HG03521 (cell line): ENCODE data around the gene GIPC1.

Experiments used
- ATAC-seq: cut with Tn5 transposase; IDR thresholded peaks from one replicate; pipeline ENCODE4 v1.9.1; 2021; ENCODE audit warnings: mild to moderate bottlenecking, moderate library complexity; ENCODE audit not compliant: unreplicated experiment

Gene GIPC1

GRCh38 chr19:14495672-14496028, 277 bp downstream of the GIPC1 start:
- ATAC-seq: no peak

- no peak for ATAC-seq
Measured at GRCh38 chr19:14494910-14495671, 836 bp downstream of the GIPC1 start.

- ATAC-seq: no peak
Measured at GRCh38 chr19:14494411-14494810, 1.5 kb downstream of the GIPC1 start.

DNA sequence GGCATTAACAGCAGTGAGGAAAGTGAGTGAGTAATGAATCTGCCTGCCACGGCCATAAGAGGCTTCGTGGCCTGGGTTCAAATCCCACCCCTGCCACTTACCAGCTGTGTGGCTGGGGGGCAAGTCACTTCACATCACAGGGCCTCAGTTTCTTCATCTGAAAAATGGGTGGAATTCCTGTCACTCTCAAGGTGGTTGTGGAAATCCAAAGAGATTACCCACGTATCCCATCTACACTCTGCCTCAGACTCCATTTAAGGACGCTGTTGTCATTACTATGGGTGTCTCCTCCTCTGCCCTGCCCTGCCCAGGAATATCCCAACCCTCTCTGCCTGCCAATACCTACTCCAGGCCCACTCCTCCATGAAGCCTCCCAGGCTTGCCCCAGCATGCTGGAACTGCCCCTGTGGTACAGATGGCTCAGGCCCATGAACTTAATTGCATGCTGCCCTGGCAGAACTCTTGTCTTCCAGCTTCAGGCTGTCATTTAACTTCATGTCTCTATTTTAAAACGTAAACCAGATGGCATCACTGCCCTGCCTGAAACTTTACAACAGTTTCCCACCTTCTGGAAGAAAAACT, 3.1 kb downstream of the GIPC1 start:
- ATAC-seq: no peak

GRCh38 chr19:14487370-14488125, 8.4 kb downstream of the GIPC1 start:
- no peak for ATAC-seq

GRCh38 chr19:14482172-14482941, 13.6 kb downstream of the GIPC1 start:
- ATAC-seq: no peak

GRCh38 chr19:14480700-14481079, 15.2 kb downstream of the GIPC1 start:
- ATAC-seq: no peak

DNA sequence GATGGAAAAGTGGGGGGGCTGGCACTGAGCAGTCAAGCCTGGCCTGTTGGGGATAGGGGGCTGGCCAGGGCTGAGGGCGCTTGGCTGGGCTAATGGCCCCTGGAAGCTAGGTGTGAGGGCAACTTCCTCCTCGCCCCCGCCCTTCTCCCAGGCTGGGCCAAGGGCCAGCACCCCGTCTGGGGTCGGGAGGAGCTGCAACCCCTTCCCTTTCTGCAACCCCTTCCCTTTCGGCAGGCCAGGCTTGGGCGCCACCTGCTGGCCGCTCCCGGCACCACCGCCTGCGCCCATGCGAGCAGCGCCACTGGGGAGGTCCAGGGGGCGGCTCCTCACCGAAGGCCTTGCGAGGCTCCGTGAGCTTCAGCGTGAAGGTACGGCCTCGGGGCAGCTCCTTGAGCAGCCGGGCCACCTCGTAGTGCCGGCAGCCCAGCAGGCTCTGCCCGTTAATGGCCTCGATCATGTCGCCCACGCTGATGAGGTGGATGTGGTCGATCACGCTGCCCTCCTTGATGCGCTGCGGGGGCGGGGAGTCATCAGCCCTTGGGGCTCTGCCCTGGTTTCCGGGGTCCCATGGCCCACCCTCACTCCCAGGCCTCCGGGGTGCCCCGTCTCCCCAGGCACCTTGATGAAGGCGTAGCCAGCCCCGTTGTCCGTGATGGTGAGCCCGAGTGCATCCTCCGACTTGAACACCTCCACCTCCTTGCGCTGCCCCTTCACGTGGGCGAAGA, 15.8 kb downstream of the GIPC1 start:
- no peak for ATAC-seq

- ATAC-seq: no peak
Measured at GRCh38 chr19:14479309-14479974, 16.5 kb downstream of the GIPC1 start.

GRCh38 chr19:14478113-14478545, 17.8 kb downstream of the GIPC1 start:
- no peak for ATAC-seq

DNA sequence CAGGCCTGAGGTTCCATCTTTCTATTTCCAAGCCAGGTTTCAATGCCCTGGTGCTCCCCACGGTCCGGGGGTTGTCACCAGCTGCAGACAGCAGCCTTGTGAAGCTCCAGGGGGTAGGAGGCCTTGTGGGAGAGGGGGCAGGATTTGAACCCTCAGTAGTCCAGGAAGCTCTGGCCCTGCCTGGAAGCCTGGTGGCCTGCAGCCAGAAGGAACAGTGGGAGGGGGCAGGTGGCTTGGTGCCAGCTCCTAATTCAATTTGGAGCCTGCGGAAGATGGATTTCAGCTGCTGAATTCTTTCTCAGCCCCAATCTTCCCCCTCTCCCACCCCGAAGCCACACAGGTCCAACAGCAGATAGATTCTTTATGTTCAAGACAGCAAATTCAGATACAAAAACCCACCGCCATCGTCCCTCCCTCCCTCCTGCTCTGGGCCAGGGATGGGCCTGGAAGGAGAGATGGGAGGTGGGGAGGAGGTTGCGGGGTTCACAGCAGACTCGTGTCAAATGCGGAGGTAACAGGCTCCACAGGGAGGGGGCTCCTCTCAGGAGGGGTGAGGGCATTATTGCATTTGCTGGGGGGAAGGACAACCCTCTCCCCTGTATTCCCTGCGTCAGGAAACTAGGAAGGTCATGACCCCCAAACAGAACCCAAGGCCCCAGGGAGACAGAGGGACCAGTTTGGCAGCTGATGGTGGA, 18.4 kb downstream of the GIPC1 start:
- no peak for ATAC-seq

GRCh38 chr19:14476673-14477401, 19.1 kb downstream of the GIPC1 start:
- ATAC-seq: no peak

DNA sequence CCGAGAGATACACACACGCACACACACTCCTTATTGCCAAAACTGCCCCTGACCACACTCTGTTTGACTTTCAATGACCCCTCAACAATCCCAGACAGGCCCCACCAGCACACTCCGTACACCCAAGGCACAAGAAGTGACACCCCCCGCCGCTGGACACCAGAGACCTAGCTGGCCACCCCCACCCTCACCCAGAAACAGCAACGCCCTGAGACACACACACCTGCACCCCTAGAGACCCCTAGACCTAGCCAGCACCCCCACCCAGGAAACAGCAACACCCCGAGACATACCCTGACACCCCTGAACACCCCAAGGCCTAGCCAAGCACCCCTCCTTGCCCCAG, 19.6 kb downstream of the GIPC1 start:
- ATAC-seq: no peak

DNA sequence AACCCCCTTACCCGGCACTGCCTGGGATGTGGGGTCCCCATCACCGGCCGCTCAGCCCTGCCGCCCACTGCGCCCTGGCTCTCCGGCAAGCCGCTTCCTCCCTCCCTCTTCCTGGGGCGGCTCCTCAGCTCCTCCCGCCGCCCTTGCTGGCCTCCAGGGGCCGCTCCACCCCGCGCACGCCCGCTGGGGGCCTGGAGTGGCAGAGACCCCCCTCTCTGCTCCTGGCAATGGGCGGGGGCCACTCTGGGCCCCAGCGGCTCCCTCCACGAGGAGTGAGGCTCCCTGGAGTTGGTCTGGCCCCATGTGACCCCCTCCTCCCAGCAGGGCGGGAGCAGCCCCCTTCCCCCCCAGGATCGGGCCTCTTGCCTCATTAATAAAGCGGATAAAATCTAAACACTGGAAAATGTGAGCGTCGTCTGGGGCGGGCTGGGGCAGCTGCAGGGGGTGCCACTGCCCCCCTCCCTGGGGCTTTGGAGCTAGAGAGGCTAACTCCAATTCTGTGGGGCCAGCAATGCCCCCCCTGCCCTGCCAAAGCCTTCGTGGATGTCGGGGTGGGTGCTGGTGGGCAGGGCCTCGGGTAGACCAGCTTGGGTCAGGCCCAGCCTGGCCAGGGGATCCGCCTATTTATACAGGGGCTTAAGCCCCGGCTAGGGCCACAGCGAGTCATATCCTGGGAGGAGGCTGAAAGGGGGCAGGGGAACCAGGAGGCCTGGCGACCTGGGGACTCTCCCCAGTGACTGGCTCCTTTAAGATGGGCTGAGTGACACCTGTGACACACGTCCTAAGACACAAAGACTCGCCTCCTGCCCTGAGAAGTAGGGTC, 20.5 kb downstream of the GIPC1 start, which contains the start of gene PTGER1:
Gene PTGER1 (minus strand): TSS at position 104 of the 823 bp plus-strand sequence. CDS start 1,034 bp downstream, outside the sequence.
- ATAC-seq: no peak

DNA sequence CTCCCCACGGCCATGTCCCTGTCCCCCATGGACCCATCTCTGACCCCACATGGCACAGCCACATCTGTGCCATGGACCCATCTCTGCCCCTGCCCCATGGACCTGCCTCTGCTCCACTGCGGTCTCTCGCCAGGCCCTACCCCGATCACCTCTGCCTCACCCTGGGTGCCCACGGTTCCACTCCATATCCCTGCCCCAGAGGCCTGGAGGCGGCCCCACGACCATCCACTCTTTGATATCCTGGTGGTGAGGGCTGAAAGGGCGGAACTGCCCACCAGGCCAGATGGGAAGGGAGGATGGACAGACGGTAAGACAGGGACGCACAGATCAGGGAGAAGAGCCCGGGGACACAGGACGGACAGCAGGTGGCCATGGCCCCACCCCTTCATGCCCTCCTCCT, 21.1 kb downstream of the GIPC1 start:
- ATAC-seq: no peak

DNA sequence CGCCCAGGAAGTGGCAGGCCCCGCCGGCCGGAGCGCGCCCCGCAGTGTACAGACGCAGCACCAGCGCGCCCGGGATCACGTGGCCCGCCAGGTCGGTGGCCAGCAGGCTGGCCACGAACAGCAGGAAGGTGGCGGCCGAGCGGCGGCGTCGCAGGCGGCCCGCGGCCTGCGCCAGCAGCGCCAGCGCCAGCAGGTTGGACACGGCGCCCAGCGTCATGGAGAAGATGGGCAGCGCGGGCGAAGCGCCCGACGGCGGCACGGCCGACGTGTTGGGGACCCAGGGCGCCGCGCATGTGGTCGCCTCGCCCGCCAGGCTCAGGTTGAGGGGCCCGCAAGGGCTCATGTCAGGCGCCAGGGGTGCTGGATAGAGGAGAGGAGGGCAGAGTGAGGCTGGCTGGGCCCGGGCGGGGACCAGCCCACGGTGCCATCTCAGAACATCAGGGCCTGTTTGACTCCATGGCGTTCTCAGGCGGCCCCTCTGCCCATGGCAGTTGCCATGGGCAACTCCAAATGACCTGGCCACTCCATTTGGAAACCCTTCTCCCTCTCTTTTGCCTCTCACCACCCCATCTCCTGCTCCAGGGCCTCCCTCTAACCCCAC, 21.8 kb downstream of the GIPC1 start:
- ATAC-seq: no peak
